ENCODE data around the gene MS4A18.

GRCh38 chr11:60764879-60765278, 40.4 kb downstream of the MS4A18 start:
- TF ChIP-seq CTCF (IDR thresholded peaks at IDR 0.05; ENCODE audit: low read length): no peak
- TF ChIP-seq EZH2 (IDR thresholded peaks at IDR 0.05; ENCODE audit: borderline replicate concordance, low read length): no peak

Data from OCI-LY1 (cell line).